ENCODE measurements around the gene SCMH1.

- no peak for TF ChIP-seq CTCF (IDR thresholded peaks at IDR 0.05)
- no peak for TF ChIP-seq POLR2A (IDR thresholded peaks at IDR 0.05)
Observed at GRCh38 chr1:41286992-41287391, 44.9 kb upstream of the SCMH1 start.
